HG02610 (cell line): Measurements from ENCODE around the gene NOX5.
"Not testable (repeated sequence)": the region's sequence is repeated elsewhere in the genome, so short reads cannot be mapped to it uniquely, and the experiment has no call there.

Experiments
- ATAC-seq: cut with Tn5 transposase; IDR thresholded peaks from one replicate; pipeline ENCODE4 v1.9.1; 2021; ENCODE audit warnings: mild to moderate bottlenecking, moderate library complexity; ENCODE audit not compliant: unreplicated experiment

The NOX5 gene

GRCh38 chr15:69055251-69055650 lies 40.8 kb downstream of the NOX5 start:
- no peak for ATAC-seq

- ATAC-seq: no peak
Measured at GRCh38 chr15:69056365-69056764, 41.9 kb downstream of the NOX5 start.

GRCh38 chr15:69058830-69059556 lies 44.5 kb downstream of the NOX5 start:
- ATAC-seq: no peak

DNA sequence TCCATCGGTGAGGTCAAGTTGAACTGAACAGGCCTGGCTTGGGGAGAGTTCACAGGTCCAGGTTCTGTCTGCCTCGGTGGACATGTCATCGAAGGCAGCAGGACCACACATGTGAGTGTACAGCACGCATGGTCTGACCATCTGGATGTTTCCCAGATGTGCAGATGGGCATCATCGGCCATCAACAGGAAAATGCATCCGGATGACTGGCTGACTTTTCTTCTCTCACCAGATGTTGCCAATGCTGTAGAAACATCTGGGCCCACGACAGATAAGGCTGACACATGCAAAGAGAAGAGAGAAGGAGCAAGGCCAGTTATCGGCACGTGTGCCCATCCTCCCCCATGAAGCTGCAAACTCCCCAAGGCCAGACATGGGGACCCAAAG lies 45.1 kb downstream of the NOX5 start:
- ATAC-seq: no peak

GRCh38 chr15:69060041-69060481 lies 45.6 kb downstream of the NOX5 start:
- ATAC-seq: no peak

DNA sequence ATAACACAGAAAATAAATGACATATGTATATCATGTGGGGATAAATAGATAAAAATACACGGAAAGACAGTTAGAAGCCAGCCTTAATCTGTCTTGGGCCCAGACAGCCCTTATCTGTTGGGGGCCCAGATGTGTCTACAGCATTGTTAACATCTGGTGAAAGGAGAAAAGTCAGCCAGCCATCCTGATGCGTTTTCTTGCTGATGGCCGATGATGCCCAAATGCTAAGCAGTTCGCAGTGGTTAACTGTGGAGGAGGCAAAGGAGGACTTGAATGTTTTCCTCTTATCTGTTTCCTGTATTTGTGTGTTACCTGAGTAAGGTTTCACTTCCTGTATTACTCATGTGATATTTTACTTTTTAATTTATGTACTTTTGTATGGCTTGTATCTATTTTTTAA lies 46.2 kb downstream of the NOX5 start:
- no peak for ATAC-seq

DNA sequence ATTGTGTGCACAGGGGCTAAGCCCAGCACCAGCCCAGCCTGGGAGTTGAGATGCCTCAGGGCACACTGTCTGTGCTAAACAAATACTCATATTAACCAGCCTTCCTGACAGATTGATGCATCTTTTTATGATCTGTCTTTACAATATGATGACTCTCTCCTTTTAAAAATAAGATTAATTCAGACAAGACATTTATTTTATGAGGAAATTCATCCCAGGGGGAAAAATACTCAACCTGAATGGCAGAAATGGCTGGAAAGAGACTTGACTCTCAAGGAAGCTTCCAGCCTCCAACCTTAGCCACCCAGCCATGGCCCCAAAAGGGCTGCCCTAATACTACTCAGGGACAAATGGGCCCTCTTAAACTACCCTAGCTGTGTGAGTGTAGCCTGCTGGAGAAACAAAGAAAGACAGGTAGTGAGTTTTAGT lies 46.9 kb downstream of the NOX5 start:
- no peak for ATAC-seq

DNA sequence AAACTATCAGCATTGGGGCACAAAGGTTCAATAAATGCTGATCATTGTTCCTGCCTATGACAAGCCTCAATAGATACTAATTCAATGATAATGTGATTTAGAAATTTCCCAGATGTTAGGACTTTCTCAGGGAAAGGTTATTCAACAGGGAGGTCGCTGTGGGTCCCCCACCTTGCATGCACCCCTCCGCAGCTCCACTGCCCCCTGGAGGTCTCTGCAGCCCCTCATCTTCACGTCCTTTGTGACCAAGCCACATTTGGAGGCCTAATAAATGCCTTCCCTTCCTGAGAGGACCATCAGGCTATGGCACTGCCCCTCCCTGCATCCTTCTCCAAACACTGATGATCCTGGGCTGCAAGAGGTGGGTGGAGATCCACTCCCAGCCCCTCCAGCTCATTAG lies 50.2 kb downstream of the NOX5 start:
- no peak for ATAC-seq

GRCh38 chr15:69066007-69066995 lies 51.8 kb downstream of the NOX5 start:
- ATAC-seq: no peak

- ATAC-seq: no peak
Measured at GRCh38 chr15:69067296-69067695, 52.8 kb downstream of the NOX5 start.

DNA sequence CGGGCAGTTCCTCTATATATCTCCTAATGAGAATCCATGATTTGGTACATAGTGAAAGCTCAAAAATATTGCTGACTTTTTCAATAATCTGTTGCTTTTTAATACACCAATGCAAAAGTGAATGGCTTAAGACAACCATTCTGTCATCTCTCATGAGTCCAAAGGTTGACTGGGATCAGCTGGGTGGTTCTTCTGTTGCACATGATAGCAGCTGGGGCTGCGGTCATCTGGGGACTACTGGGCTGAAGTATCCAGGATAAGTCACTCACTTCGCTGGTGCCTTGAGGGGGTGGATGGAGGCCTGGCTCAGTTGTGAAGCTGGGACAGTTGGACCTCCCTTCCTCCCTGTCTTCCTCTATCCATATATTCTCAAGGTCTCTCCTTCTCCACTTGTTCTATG lies 53.7 kb downstream of the NOX5 start:
- ATAC-seq: no peak

GRCh38 chr15:69069290-69069689 lies 54.8 kb downstream of the NOX5 start:
- not testable (repeated sequence) for ATAC-seq

GRCh38 chr15:69069996-69070395 lies 55.5 kb downstream of the NOX5 start:
- no peak for ATAC-seq

- ATAC-seq: no peak
Measured at GRCh38 chr15:69070396-69070795, 55.9 kb downstream of the NOX5 start.

GRCh38 chr15:69071260-69071659 lies 56.8 kb downstream of the NOX5 start:
- ATAC-seq: no peak

- no peak for ATAC-seq
Measured at GRCh38 chr15:69072906-69073305, 58.4 kb downstream of the NOX5 start.

- ATAC-seq: no peak
Measured at GRCh38 chr15:69074001-69074842, 59.7 kb downstream of the NOX5 start.

GRCh38 chr15:69074843-69075224 lies 60.3 kb downstream of the NOX5 start:
- ATAC-seq: no peak

- no peak for ATAC-seq
Measured at GRCh38 chr15:69075440-69075839, 60.9 kb downstream of the NOX5 start.

GRCh38 chr15:69076756-69077155 lies 62.3 kb downstream of the NOX5 start:
- ATAC-seq: no peak

DNA sequence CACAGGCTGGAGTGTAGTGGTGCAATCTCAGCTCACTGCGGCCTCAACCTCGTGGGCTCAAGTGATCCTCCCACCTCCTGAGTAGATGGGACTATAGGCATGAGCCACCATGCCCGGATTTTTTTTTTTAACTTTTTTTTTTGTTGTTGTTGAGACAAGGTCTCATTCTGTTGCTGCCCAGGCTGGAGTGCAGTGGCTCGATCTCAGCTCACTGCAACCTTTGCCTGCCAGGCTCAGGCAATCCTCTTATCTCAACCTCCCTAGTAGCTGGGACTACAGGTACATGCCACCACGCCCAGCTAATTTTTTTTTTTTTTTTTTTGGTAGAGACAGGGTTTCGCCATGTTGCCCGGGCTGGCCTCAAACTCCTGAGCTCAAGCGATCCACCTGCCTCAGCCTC lies 64.1 kb downstream of the NOX5 start:
- no peak for ATAC-seq
